SK-N-SH treated with all-trans-retinoic acid at 6 μM for 48 hours (cell line): Measurements from ENCODE around the gene NLRP1.

Experiments used
- BACH2 ChIP-seq: fragments of 250-450 bp; sonication (Bioruptor Pico); IDR thresholded peaks from 2 replicates; pipeline ENCODE4 v1.9.0; 2021; ENCODE audit warnings: mild to moderate bottlenecking, borderline replicate concordance
- PATZ1 ChIP-seq: fragments of 250-450 bp; sonication (Bioruptor Pico); IDR thresholded peaks from 2 replicates; pipeline ENCODE4 v1.8.0; 2020; ENCODE audit warnings: mild to moderate bottlenecking, moderate library complexity, borderline replicate concordance
- POU6F1 ChIP-seq: fragments of 250-450 bp; sonication (Bioruptor Pico); IDR thresholded peaks from 2 replicates; pipeline ENCODE4 v1.8.0; 2021; ENCODE audit warnings: low read depth, mild to moderate bottlenecking, moderate library complexity, borderline replicate concordance
- TOX ChIP-seq: fragments of 250-450 bp; sonication (Bioruptor Pico); IDR thresholded peaks from 2 replicates; pipeline ENCODE4 v1.8.0; 2021; ENCODE audit warnings: mild to moderate bottlenecking, moderate library complexity, borderline replicate concordance
- ZFP3 ChIP-seq: fragments of 250-450 bp; sonication (Bioruptor Pico); IDR thresholded peaks from 2 replicates; pipeline ENCODE4 v1.5.0; 2020; ENCODE audit warnings: mild to moderate bottlenecking, moderate library complexity
- ZFP30 ChIP-seq: fragments of 450-650 bp; formaldehyde crosslinking; IDR thresholded peaks from 2 replicates; pipeline ENCODE4 v1.5.0; 2022; ENCODE audit warnings: mild to moderate bottlenecking, moderate library complexity
- ZNF70 ChIP-seq: fragments of 450-650 bp; formaldehyde crosslinking; IDR thresholded peaks from 2 replicates; pipeline ENCODE4 v1.5.0; 2020; ENCODE audit warnings: mild to moderate bottlenecking, moderate library complexity
- TF ChIP-seq, protein P1 (sequence below): fragments of 250-450 bp; sonication (Bioruptor Pico); IDR thresholded peaks from 2 replicates; pipeline ENCODE4 v1.5.1; 2020; ENCODE audit warnings: low read depth, mild to moderate bottlenecking, moderate library complexity
- TF ChIP-seq, protein P2 (sequence below): fragments of 250-450 bp; sonication (Bioruptor Pico); IDR thresholded peaks from 2 replicates; pipeline ENCODE4 v1.5.1; 2021; ENCODE audit warnings: mild to moderate bottlenecking, moderate library complexity

DNA sequence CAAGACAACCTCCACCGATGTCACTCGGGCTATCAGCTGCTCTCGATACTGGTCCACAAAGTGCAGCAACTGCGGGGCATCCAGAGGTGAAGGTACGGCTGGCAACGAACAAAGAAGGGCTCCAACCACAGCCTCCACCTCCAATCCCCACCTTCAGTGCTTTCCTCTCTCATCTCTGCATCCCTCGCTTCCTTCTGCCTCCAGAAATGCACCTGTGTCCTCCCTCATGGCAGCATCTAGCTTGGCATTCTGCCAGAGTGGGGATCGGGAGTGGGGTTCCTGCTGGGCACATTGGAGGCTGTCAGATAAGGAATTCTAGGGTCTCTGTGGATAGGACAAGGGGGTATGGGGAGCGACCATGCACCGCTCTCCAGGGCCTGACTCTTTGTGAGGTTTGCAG is 69.3 kb downstream of the NLRP1 start:
- TF ChIP-seq BACH2 (CRISPR knock-in tag) (no peak), TOX (CRISPR knock-in tag) (no peak), ZFP30 (CRISPR knock-in tag) (no peak), PATZ1 (CRISPR knock-in tag) (no peak), POU6F1 (no peak), ZFP3 (CRISPR knock-in tag) (no peak), ZNF70 (no peak)
- TF ChIP-seq, protein P1, sequence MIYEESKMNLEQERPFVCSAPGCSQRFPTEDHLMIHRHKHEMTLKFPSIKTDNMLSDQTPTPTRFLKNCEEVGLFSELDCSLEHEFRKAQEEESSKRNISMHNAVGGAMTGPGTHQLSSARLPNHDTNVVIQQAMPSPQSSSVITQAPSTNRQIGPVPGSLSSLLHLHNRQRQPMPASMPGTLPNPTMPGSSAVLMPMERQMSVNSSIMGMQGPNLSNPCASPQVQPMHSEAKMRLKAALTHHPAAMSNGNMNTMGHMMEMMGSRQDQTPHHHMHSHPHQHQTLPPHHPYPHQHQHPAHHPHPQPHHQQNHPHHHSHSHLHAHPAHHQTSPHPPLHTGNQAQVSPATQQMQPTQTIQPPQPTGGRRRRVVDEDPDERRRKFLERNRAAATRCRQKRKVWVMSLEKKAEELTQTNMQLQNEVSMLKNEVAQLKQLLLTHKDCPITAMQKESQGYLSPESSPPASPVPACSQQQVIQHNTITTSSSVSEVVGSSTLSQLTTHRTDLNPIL (CRISPR knock-in tag) = no peak
- TF ChIP-seq, protein P2, sequence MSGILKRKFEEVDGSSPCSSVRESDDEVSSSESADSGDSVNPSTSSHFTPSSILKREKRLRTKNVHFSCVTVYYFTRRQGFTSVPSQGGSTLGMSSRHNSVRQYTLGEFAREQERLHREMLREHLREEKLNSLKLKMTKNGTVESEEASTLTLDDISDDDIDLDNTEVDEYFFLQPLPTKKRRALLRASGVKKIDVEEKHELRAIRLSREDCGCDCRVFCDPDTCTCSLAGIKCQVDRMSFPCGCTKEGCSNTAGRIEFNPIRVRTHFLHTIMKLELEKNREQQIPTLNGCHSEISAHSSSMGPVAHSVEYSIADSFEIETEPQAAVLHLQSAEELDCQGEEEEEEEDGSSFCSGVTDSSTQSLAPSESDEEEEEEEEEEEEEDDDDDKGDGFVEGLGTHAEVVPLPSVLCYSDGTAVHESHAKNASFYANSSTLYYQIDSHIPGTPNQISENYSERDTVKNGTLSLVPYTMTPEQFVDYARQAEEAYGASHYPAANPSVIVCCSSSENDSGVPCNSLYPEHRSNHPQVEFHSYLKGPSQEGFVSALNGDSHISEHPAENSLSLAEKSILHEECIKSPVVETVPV (CRISPR knock-in tag) = no peak
